Stimulated activated CD8-positive, alpha-beta memory T cell treated with anti-CD3 and anti-CD28 coated beads, Interleukin-7, amount 100 ng/mL, for 48 hours (primary cell): ENCODE data around the gene FSD1L.
A peak's percentile ranks its signal among the peaks of the same experiment; 100 is the strongest.
"Not testable (repeated sequence)": the region's sequence is repeated elsewhere in the genome, so short reads cannot be mapped to it uniquely, and the experiment has no call there.

Experiments
- DNase-seq, 2 donors: peaks; one replicate each; pipeline ENCODE4 v3.0.0-alpha.2; 2020; ENCODE audit warnings: low read depth in 1 of 2; ENCODE audit errors: extremely low read depth in 1 of 2

Gene FSD1L

GRCh38 chr9:105541838-105542237 is 94.0 kb downstream of the FSD1L start:
- no peak for DNase-seq

DNA sequence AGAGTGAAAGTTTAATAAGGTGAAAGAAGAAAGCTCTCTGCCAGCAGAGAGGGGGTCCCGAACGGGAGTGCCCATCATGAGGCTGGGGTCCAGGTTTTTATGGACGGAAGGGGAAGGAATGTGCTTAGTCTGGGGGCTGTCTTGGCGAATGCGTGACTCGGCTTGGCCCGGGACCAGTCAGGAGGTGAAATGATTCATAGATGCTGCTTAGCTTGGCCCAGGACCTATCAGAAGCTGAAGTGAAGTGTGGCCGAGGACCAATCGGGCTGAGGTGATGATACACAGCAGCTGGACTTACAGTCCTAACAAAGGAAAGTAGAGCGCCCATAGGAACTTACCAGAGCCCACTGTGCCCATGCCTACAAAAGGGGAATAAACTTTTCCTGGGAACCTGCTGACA is 106.2 kb downstream of the FSD1L start:
- DNase-seq: no peak

DNA sequence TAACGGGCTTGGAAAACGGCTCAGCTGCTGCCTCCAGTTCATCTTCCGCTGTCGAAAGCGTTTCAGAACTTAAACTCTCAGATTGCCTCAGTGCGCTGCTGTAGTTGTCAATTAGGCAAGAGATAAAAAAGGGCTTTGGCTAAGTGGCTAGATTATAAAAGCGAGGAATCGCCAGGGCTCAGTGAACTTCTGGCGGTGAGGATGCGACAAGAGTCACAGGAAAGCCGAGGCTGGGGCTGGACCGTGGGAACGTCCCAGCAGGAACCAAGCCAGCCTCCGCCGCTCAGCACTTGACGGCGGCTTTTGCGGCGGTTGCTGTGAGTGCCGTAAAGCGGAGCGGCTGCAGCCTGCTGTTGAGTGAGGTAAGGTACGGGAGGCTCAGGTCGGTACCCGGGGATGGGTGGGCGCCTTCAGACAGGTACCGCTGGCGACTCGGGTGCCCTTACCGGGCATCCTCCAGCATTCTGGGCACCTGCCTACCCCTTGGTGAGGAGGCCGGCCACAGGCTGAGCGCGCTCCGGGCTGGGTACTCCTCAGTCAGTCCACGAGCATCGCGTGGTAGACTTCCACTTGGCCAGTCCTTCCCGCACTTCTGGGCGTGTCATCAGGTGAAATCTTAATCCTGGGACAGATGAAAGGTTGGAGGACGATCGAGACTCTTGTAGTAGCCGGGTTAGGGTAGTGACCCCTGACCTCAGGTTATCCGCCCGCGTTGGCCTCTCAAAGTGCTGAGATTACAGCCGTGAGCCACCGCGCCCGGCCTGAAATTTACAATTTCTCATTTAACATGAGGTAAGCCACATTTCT is 110.2 kb downstream of the FSD1L start, which contains the start of gene FKTN:
TSS of gene FKTN (plus strand) at position 328 of the 807 bp plus-strand sequence. CDS start 16,902 bp downstream, outside the sequence.
- peak; percentile 63 to 72 for DNase-seq

- no peak for DNase-seq
Measured at GRCh38 chr9:105572455-105572854, 124.6 kb downstream of the FSD1L start.

- not testable (repeated sequence) for DNase-seq
Measured at GRCh38 chr9:105579952-105580351, 132.1 kb downstream of the FSD1L start.

- not testable (repeated sequence) for DNase-seq
Measured at GRCh38 chr9:105581550-105581949, 133.7 kb downstream of the FSD1L start.

DNA sequence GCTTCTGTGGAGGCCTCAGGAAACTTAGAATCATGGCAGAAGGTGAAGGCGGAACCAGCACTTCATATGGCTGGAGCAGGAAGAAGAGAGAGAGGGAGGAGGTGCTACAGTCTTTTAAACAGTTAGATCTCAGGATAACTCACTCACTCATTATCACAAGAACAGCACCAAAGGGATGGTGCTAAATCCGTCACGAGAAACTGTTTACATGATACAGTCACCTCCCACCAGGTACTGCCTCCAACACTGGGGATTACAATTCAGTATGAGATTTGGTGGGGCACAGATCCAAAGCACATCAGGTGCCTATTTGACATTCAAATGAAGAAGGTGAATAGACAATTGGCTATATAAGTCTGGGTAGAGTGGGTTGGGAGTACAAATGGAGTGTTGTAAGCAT is 145.3 kb downstream of the FSD1L start:
- DNase-seq: no peak
